B cell (primary cell): ENCODE results near the gene FBXL20.

Source experiments
- CTCF ChIP-seq: fragments of 200-600 bp; IDR thresholded peaks from one replicate; pipeline ENCODE4 v1.8.0; 2022; ENCODE audit warnings: antibody characterized with exemption, mild to moderate bottlenecking
- EZH2 ChIP-seq: IDR thresholded peaks from 2 replicates; pipeline ENCODE4 v1.6.1; 2012; ENCODE audit warnings: borderline replicate concordance, low read depth, mild to moderate bottlenecking, moderate library complexity, low read length; ENCODE audit not compliant: insufficient read depth, poor library complexity, severe bottlenecking

GRCh38 chr17:39251997-39252396, 149.4 kb downstream of the FBXL20 start:
- TF ChIP-seq CTCF, result no peak
- TF ChIP-seq EZH2, result no peak
